ENCODE data around the gene NSRP1. TPM values are rescaled to one million over a fixed set of nuclear protein-coding genes. Genes with fewer than 3 reads are reported as not detected.
"Not testable (repeated sequence)": the region's sequence is repeated elsewhere in the genome, so short reads cannot be mapped to it uniquely, and the experiment has no call there.

Gene NSRP1
- total and polyA plus RNA-seq, 2 of the 8 experiments (the other 6 are each of a cell fraction or from before 2014, with no cell fraction given), result 6.1 to 22.4 TPM

GRCh38 chr17:30118635-30119034 is 2.0 kb downstream of the NSRP1 start:
- not testable (repeated sequence) for DNase-seq (ENCODE audit: low read depth in 1 of 2, low spot score in 2 of 2); H3K56ac ChIP-seq (replicated peaks; ENCODE audit: insufficient read length, low read depth, low read length); H2BK120ac ChIP-seq (replicated peaks; ENCODE audit: low read depth, low read length); H3K9ac ChIP-seq (replicated peaks in 1 of 4; ENCODE audit: extremely low read depth in 1 of 4, low read depth in 3 of 4, low read length in 3 of 4); H3K23me2 ChIP-seq (ENCODE audit: low read depth, low read length); H2AK5ac ChIP-seq (ENCODE audit: low read depth, low read length); H3K9me3 ChIP-seq (ENCODE audit: insufficient read depth in 2 of 2, low read depth in 1 of 2, low read length in 1 of 2); H3K4ac ChIP-seq (replicated peaks; ENCODE audit: insufficient read length, low read depth, low read length); H3K23ac ChIP-seq (ENCODE audit: insufficient read length); H3K18ac ChIP-seq (ENCODE audit: extremely low read depth, low read length); H2BK5ac ChIP-seq (ENCODE audit: low read depth, low read length); H3K4me1 ChIP-seq (replicated peaks in 1 of 4; ENCODE audit: control insufficient read depth in 3 of 4, insufficient read depth in 4 of 4, low read length in 3 of 4); H4K8ac ChIP-seq (ENCODE audit: extremely low read depth, insufficient read depth, low read length); H3K4me2 ChIP-seq (ENCODE audit: insufficient read depth in 1 of 2, low read depth in 2 of 2, low read length in 2 of 2); H3K14ac ChIP-seq (ENCODE audit: insufficient read length); H4K5ac ChIP-seq (ENCODE audit: insufficient read length, low read depth, low read length); H4K20me1 ChIP-seq (replicated peaks in 1 of 2; ENCODE audit: control insufficient read depth in 1 of 2, insufficient read depth in 2 of 2, low read length in 2 of 2); FAIRE-seq; H3K79me1 ChIP-seq (ENCODE audit: low read depth, low read length); H2BK12ac ChIP-seq (ENCODE audit: low read depth, low read length); H2BK15ac ChIP-seq (ENCODE audit: low read length); H2BK20ac ChIP-seq (ENCODE audit: low read length); H2AFZ ChIP-seq (ENCODE audit: low read length); H3K27me3 ChIP-seq (replicated peaks in 1 of 4; ENCODE audit: control insufficient read depth in 3 of 4, extremely low read depth in 1 of 4, insufficient read depth in 3 of 4, low read length in 3 of 4); H3K27ac ChIP-seq (ENCODE audit: low read depth, low read length); H4K91ac ChIP-seq (replicated peaks; ENCODE audit: insufficient read length, low read length)
- 85% methylated on average over 7 of the region's 7 CpGs; no CpG with 5 or more reads in 1 of the 2 experiments for WGBS, 2 experiments (ENCODE audit: extremely low coverage in 1 of 2, insufficient coverage in 1 of 2, insufficient read length in 1 of 2, insufficient replicate concordance in 2 of 2, low coverage in 1 of 2, low lambda C conversion rate in 2 of 2, missing lambda C conversion rate in 1 of 2)
- H3K36me3 ChIP-seq (ENCODE audit: control insufficient read depth in 2 of 4, insufficient read depth in 4 of 4, low read length in 3 of 4), result peaks cover 0 to 15% (median 0%) of the 10 kb centered on the region in 4 experiments; a peak in 3 of 8 replicates
- peaks cover 0 to 59% of the 10 kb centered on the region in 2 experiments; a peak in 3 of 4 replicates for H3K79me2 ChIP-seq (ENCODE audit: control insufficient read depth in 1 of 2, insufficient read depth in 2 of 2, low read length in 2 of 2)
- ChIA-PET CTCF (ENCODE audit: partially characterized antibody) (interaction anchor here (1.0 to 2.0 kb wide), 4 partner anchors 14 to 187 kb away, joined by 3 to 8 read pairs (median 4); no protein-coding TSS in a partner anchor), POLR2A (ENCODE audit: partially characterized antibody) (interaction anchor here (0.9 kb wide), 1 partner anchor 15 kb away, joined by 3 read pairs; no protein-coding TSS in a partner anchor)
- peak overlapping the region in 1 of 4 experiments; percentile 80; a peak in 1 of 8 replicates for H3K4me3 ChIP-seq (ENCODE audit: extremely low read depth in 1 of 4, insufficient read depth in 2 of 4, low read depth in 3 of 4, low read length in 4 of 4)
